H1 (cell line): Measurements from ENCODE around the gene GRIN2B. TPM values are rescaled to one million over a fixed set of nuclear protein-coding genes. Genes with fewer than 3 reads are reported as not detected.

ENCODE experiments used
- CTCF ChIA-PET: fragments of 300-600 bp; sonication (Branson Sonifier 250); formaldehyde crosslinking; loops from one replicate; lab custom pipeline; 2021; ENCODE audit not compliant: partially characterized antibody; lab: Charles Lee
- POLR2A ChIA-PET: fragments of 300-600 bp; sonication (Branson Sonifier 250); formaldehyde crosslinking; loops from one replicate; lab custom pipeline; 2021; ENCODE audit warnings: inconsistent platforms; ENCODE audit not compliant: partially characterized antibody; lab: Charles Lee
- DNase-seq, 2 experiments: peaks; one replicate each; pipeline versions ENCODE4 v3.0.0 to v3.0.0-alpha.2; 2010 to 2022; ENCODE audit warnings: low spot score in 2 of 2, low read depth in 1 of 2, mixed read lengths in 1 of 2
- FAIRE-seq: peaks from 2 replicates; lab custom pipeline; 2011; peaks lifted over from hg19 to GRCh38; lab: Jason Lieb, UNC
- H2AFZ ChIP-seq: 2 replicates; pipeline ENCODE4 v1.8.1; 2012; ENCODE audit warnings: low read length, inconsistent platforms
- H2AK5ac ChIP-seq: 2 replicates; pipeline ENCODE4 v1.6.1; 2013; ENCODE audit warnings: low read depth, low read length
- H2BK120ac ChIP-seq: replicated peaks from 2 replicates; pipeline ENCODE3; 2013; ENCODE audit warnings: low read depth, low read length, inconsistent platforms
- H2BK12ac ChIP-seq: 2 replicates; pipeline ENCODE4 v1.6.1; 2013; ENCODE audit warnings: low read depth, low read length
- H2BK15ac ChIP-seq: 2 replicates; pipeline ENCODE4 v1.6.1; 2013; ENCODE audit warnings: low read length
- H2BK20ac ChIP-seq: 2 replicates; pipeline ENCODE4 v1.6.1; 2013; ENCODE audit warnings: low read length
- H2BK5ac ChIP-seq: 2 replicates; pipeline ENCODE4 v1.6.1; 2013; ENCODE audit warnings: low read depth, low read length
- H3K14ac ChIP-seq: 2 replicates; pipeline ENCODE4 v1.6.1; 2013; ENCODE audit warnings: inconsistent platforms; ENCODE audit not compliant: insufficient read length
- H3K18ac ChIP-seq: 2 replicates; pipeline ENCODE4 v1.6.1; 2013; ENCODE audit warnings: low read length; ENCODE audit errors: extremely low read depth
- H3K23ac ChIP-seq: 2 replicates; pipeline ENCODE4 v1.6.1; 2013; ENCODE audit warnings: inconsistent platforms; ENCODE audit not compliant: insufficient read length
- H3K23me2 ChIP-seq: 2 replicates; pipeline ENCODE4 v1.6.1; 2013; ENCODE audit warnings: low read depth, low read length
- H3K27ac ChIP-seq: 2 replicates; pipeline ENCODE4 v1.6.1; 2011; ENCODE audit warnings: low read depth, low read length, inconsistent platforms
- H3K27me3 ChIP-seq, 4 experiments: replicated peaks in 1 of 4; 1 replicate in 1 of 4; 2 replicates in 3 of 4; pipeline versions ENCODE4 v1.6.1 to v1.8.1; 2011 to 2013; ENCODE audit warnings: low read length in 3 of 4, mild to moderate bottlenecking in 3 of 4, inconsistent platforms in 2 of 4, mixed read lengths in 2 of 4, moderate library complexity in 1 of 4; ENCODE audit not compliant: control insufficient read depth in 3 of 4, insufficient read depth in 3 of 4; ENCODE audit errors: extremely low read depth in 1 of 4
- H3K36me3 ChIP-seq, 4 experiments: 2 replicates each; pipeline versions ENCODE4 v1.6.1 to v1.8.1; 2011 to 2013; ENCODE audit warnings: mild to moderate bottlenecking in 4 of 4, low read length in 3 of 4, moderate library complexity in 2 of 4, control low read depth in 1 of 4, inconsistent platforms in 1 of 4; ENCODE audit not compliant: insufficient read depth in 4 of 4, control insufficient read depth in 2 of 4
- H3K4ac ChIP-seq: replicated peaks from 2 replicates; pipeline ENCODE3; 2013; ENCODE audit warnings: low read length, low read depth, mixed read lengths, inconsistent platforms; ENCODE audit not compliant: insufficient read length
- H3K4me1 ChIP-seq, 4 experiments: replicated peaks in 1 of 4; 1 replicate in 1 of 4; 2 replicates in 3 of 4; pipeline versions ENCODE4 v1.6.1 to v1.8.1; 2011 to 2013; ENCODE audit warnings: low read length in 3 of 4, inconsistent platforms in 2 of 4, mixed read lengths in 1 of 4; ENCODE audit not compliant: insufficient read depth in 4 of 4, control insufficient read depth in 3 of 4
- H3K4me2 ChIP-seq, 2 experiments: 2 replicates each; pipeline versions ENCODE4 v1.6.1 to v1.8.1; 2011 to 2013; ENCODE audit warnings: low read depth in 2 of 2, low read length in 2 of 2, control low read depth in 1 of 2, inconsistent platforms in 1 of 2, mild to moderate bottlenecking in 1 of 2; ENCODE audit not compliant: insufficient read depth in 1 of 2
- H3K4me3 ChIP-seq, 4 experiments: fragments of 200-600, 300-600 bp in 1 of 4; sonication (generic), shearing (Covaris generic), sonication (Bioruptor Twin) in 1 of 4; 2 replicates each; pipeline versions ENCODE4 v1.5.1 to v1.8.1; 2011 to 2016; ENCODE audit warnings: low read length in 4 of 4, low read depth in 3 of 4, control low read depth in 2 of 4, inconsistent platforms in 2 of 4, mild to moderate bottlenecking in 2 of 4, mixed read lengths in 1 of 4, moderate library complexity in 1 of 4; ENCODE audit not compliant: insufficient read depth in 2 of 4; ENCODE audit errors: extremely low read depth in 1 of 4
- H3K56ac ChIP-seq: replicated peaks from 2 replicates; pipeline ENCODE3; 2013; ENCODE audit warnings: low read depth, mild to moderate bottlenecking, mixed read lengths, low read length, inconsistent platforms; ENCODE audit not compliant: insufficient read length
- H3K79me1 ChIP-seq: 2 replicates; pipeline ENCODE4 v1.6.1; 2013; ENCODE audit warnings: low read depth, low read length, control low read depth
- H3K79me2 ChIP-seq, 2 experiments: 2 replicates each; pipeline versions ENCODE4 v1.6.1 to v1.8.1; 2012 to 2013; ENCODE audit warnings: low read length in 2 of 2, mild to moderate bottlenecking in 2 of 2, inconsistent platforms in 1 of 2; ENCODE audit not compliant: insufficient read depth in 2 of 2, control insufficient read depth in 1 of 2
- H3K9ac ChIP-seq, 4 experiments: replicated peaks in 1 of 4; 1 replicate in 1 of 4; 2 replicates in 3 of 4; pipeline versions ENCODE4 v1.6.1 to v1.8.1; 2011 to 2013; ENCODE audit warnings: low read depth in 3 of 4, low read length in 3 of 4, control low read depth in 2 of 4, mild to moderate bottlenecking in 2 of 4, moderate library complexity in 2 of 4, inconsistent platforms in 1 of 4; ENCODE audit errors: extremely low read depth in 1 of 4
- H3K9me3 ChIP-seq, 2 experiments: 2 replicates each; pipeline versions ENCODE4 v1.6.1 to v1.8.1; 2012 to 2013; ENCODE audit warnings: mild to moderate bottlenecking in 2 of 2, moderate library complexity in 2 of 2, control low read depth in 1 of 2, inconsistent platforms in 1 of 2, low read depth in 1 of 2, low read length in 1 of 2, mixed read lengths in 1 of 2; ENCODE audit not compliant: insufficient read depth in 2 of 2
- H4K20me1 ChIP-seq, 2 experiments: replicated peaks in 1 of 2; 2 replicates each; pipeline versions ENCODE3 to v1.8.1; 2011 to 2013; ENCODE audit warnings: inconsistent platforms in 2 of 2, low read length in 2 of 2, mild to moderate bottlenecking in 1 of 2; ENCODE audit not compliant: insufficient read depth in 2 of 2, control insufficient read depth in 1 of 2
- H4K5ac ChIP-seq: 2 replicates; pipeline ENCODE4 v1.6.1; 2013; ENCODE audit warnings: low read length, low read depth, mixed read lengths, inconsistent platforms; ENCODE audit not compliant: insufficient read length
- H4K8ac ChIP-seq: 2 replicates; pipeline ENCODE4 v1.8.0; 2013; ENCODE audit warnings: mild to moderate bottlenecking, moderate library complexity, low read length, inconsistent platforms; ENCODE audit not compliant: insufficient read depth; ENCODE audit errors: extremely low read depth
- H4K91ac ChIP-seq: replicated peaks from 2 replicates; pipeline ENCODE3; 2013; ENCODE audit warnings: low read length, mixed read lengths, inconsistent platforms; ENCODE audit not compliant: insufficient read length
- BRCA1 ChIP-seq: IDR thresholded peaks from 2 replicates; pipeline ENCODE4 v1.6.1; 2012; ENCODE audit warnings: low read depth, low read length, improper control_type of control experiment
- CHD1 ChIP-seq: IDR thresholded peaks from 2 replicates; pipeline ENCODE4 v1.6.1; 2012; ENCODE audit warnings: low read depth, low read length, improper control_type of control experiment
- CREB1 ChIP-seq: IDR thresholded peaks from 2 replicates; pipeline ENCODE4 v1.6.1; 2012; ENCODE audit warnings: inconsistent platforms
- CTBP2 ChIP-seq: IDR thresholded peaks from 2 replicates; pipeline ENCODE4 v1.7.0; 2011; ENCODE audit warnings: borderline replicate concordance, mild to moderate bottlenecking, moderate library complexity, mixed read lengths, low read length; ENCODE audit not compliant: insufficient read depth, insufficient read length
- JUN ChIP-seq: IDR thresholded peaks from 2 replicates; pipeline ENCODE4 v1.6.1; 2011; ENCODE audit warnings: low read depth, mild to moderate bottlenecking, improper control_type of control experiment, low read length
- MAFK ChIP-seq: IDR thresholded peaks from 2 replicates; pipeline ENCODE4 v1.6.1; 2012; ENCODE audit warnings: low read depth, mild to moderate bottlenecking, improper control_type of control experiment, low read length
- NANOG ChIP-seq: IDR thresholded peaks from 2 replicates; pipeline ENCODE4 v1.6.1; 2011; ENCODE audit warnings: low read length, low read depth, mild to moderate bottlenecking, inconsistent platforms; ENCODE audit not compliant: insufficient read depth, poor library complexity, severe bottlenecking
- RXRA ChIP-seq: IDR thresholded peaks from 2 replicates; pipeline ENCODE4 v1.6.1; 2011; ENCODE audit warnings: low read depth, mild to moderate bottlenecking, low read length, moderate library complexity; ENCODE audit not compliant: insufficient read depth
- SP2 ChIP-seq: IDR thresholded peaks from 2 replicates; pipeline ENCODE4 v1.6.1; 2012; ENCODE audit warnings: mild to moderate bottlenecking, low read length, inconsistent platforms
- SP4 ChIP-seq: IDR thresholded peaks from 2 replicates; pipeline ENCODE4 v1.6.1; 2012; ENCODE audit warnings: low read length, inconsistent platforms
- SRF ChIP-seq: IDR thresholded peaks from 2 replicates; pipeline ENCODE4 v1.6.1; 2011; ENCODE audit warnings: mild to moderate bottlenecking, low read depth, low read length, moderate library complexity
- TAF1 ChIP-seq: IDR thresholded peaks from 2 replicates; pipeline ENCODE4 v1.6.1; 2011; ENCODE audit warnings: mild to moderate bottlenecking, low read depth, low read length
- TCF12 ChIP-seq: IDR thresholded peaks from 2 replicates; pipeline ENCODE4 v1.6.1; 2011; ENCODE audit warnings: low read depth, mild to moderate bottlenecking, low read length
- WGBS, 2 experiments: shearing (Covaris generic) in 1 of 2; methylation state at CpG; one replicate each; pipeline versions ENCODE4 v1.1.6 to v1.1.7; 2013 to 2015; ENCODE audit warnings: low lambda C conversion rate in 2 of 2, mixed read lengths in 2 of 2, inconsistent platforms in 1 of 2, low coverage in 1 of 2, missing lambda C conversion rate in 1 of 2; ENCODE audit not compliant: insufficient replicate concordance in 2 of 2, insufficient coverage in 1 of 2, insufficient read length in 1 of 2; ENCODE audit errors: extremely low coverage in 1 of 2, missing lambda C conversion rate in 1 of 2; 5-methylcytosine and 5-hydroxymethylcytosine counted together
- polyA plus RNA-seq, 7 experiments: library from polyadenylated mRNA; depleted of rRNA in 3 of 7; stranded (reverse) in 5 of 7; unstranded in 2 of 7; fragments of >200 nt in 5 of 7; fragments of 200-250 nt in 2 of 7; gene quantifications; 1 replicate in 5 of 7; 2 replicates in 1 of 7; 4 replicates in 1 of 7; pipeline versions ENCODE4 v1.2.1 to v1.2.3, GENCODE V29; 2011 to 2013; ENCODE audit warnings: missing spikeins in 2 of 7, mixed read lengths in 2 of 7
- total RNA-seq: library from RNA; stranded (reverse); fragmentation: NEBNext Ultra II Directional; extraction: Animal tissue kit (Norgen Biotek cat#: 25700); gene quantifications from 2 replicates; pipeline ENCODE4 v1.2.1, GENCODE V29; 2021
- TF ChIP-seq, protein P1 (sequence below): IDR thresholded peaks from 2 replicates; pipeline ENCODE4 v1.6.1; 2012; ENCODE audit warnings: low read length, inconsistent platforms

GRIN2B gene
- total and polyA plus RNA-seq, 2 of the 8 experiments (the other 6 are each of a cell fraction or from before 2014, with no cell fraction given) = 0.68 to 3.2 TPM

DNA sequence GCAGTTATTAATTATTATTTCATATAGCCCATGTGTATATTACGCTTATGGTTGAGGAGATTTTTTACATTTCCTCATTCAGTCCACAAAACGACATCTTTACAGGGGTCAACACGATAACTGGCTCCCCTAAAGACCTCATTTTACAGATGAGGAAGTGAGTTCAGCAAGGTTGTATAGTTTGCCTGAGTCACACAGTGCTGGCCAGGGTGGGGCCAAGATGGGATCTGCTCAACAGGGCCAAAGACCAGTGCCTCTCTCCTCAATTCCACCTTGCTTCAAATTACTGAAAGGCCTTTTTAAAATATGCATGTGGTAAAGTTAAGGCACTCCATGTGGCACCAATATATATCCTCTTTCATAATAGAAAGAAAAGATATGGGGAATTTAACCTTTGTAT lies 13.1 kb downstream of the GRIN2B start:
- no peaks in the 10 kb centered on the region for H3K9me3 ChIP-seq
- no peak overlapping the region for H2BK20ac ChIP-seq
- no peak overlapping the region for H4K8ac ChIP-seq
- H3K56ac ChIP-seq = no peak overlapping the region
- H2BK5ac ChIP-seq = no peak overlapping the region
- no peak overlapping the region for H2BK15ac ChIP-seq
- FAIRE-seq (no peak), DNase-seq (no peak)
- no peak overlapping the region for H2AFZ ChIP-seq
- no peak overlapping the region for H3K14ac ChIP-seq
- H3K36me3 ChIP-seq = no peaks in the 10 kb centered on the region
- ChIA-PET POLR2A (no interaction called here), CTCF (interaction anchor here (0.6 to 4.0 kb wide), 3 partner anchors 13 to 712 kb away, joined by 3 to 25 read pairs (median 3); partner anchors contain the start of gene GRIN2B)
- 89% methylated on average over 3 of the region's 3 CpGs; no CpG with 5 or more reads in 1 of the 2 experiments for WGBS, 2 experiments
- no peak overlapping the region for H3K4ac ChIP-seq
- no peak overlapping the region for H3K23ac ChIP-seq
- H3K18ac ChIP-seq = no peak overlapping the region
- H4K91ac ChIP-seq = no peak overlapping the region
- no peak overlapping the region for H3K9ac ChIP-seq
- no peaks in the 10 kb centered on the region for H3K27me3 ChIP-seq
- no peaks in the 10 kb centered on the region for H4K20me1 ChIP-seq
- no peak overlapping the region for H4K5ac ChIP-seq
- H3K4me2 ChIP-seq = no peak overlapping the region
- no peak overlapping the region for H3K4me3 ChIP-seq
- no peaks in the 10 kb centered on the region for H3K23me2 ChIP-seq
- no peak overlapping the region for H3K27ac ChIP-seq
- no peaks in the 10 kb centered on the region for H3K79me2 ChIP-seq
- H2AK5ac ChIP-seq = no peak overlapping the region
- no peak overlapping the region for H2BK120ac ChIP-seq
- no peak overlapping the region for H2BK12ac ChIP-seq
- peaks cover 0 to 11% (median 9%) of the 10 kb centered on the region in 4 experiments; a peak in 3 of 7 replicates for H3K4me1 ChIP-seq
- H3K79me1 ChIP-seq = no peaks in the 10 kb centered on the region
- TF ChIP-seq JUN (no peak), TAF1 (no peak), TCF12 (no peak), NANOG (no peak), CREB1 (no peak), SRF (no peak), MAFK (no peak), CHD1 (no peak), SP4 (no peak), BRCA1 (no peak), RXRA (no peak), CTBP2 (no peak), SP2 (no peak)
- TF ChIP-seq, protein P1, sequence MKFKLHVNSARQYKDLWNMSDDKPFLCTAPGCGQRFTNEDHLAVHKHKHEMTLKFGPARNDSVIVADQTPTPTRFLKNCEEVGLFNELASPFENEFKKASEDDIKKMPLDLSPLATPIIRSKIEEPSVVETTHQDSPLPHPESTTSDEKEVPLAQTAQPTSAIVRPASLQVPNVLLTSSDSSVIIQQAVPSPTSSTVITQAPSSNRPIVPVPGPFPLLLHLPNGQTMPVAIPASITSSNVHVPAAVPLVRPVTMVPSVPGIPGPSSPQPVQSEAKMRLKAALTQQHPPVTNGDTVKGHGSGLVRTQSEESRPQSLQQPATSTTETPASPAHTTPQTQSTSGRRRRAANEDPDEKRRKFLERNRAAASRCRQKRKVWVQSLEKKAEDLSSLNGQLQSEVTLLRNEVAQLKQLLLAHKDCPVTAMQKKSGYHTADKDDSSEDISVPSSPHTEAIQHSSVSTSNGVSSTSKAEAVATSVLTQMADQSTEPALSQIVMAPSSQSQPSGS = no peak
